ENCODE results near the gene INPP5E.

GRCh38 chr9:136398286-136398685 lies 41.4 kb downstream of the INPP5E start:
- TF ChIP-seq, protein P1, sequence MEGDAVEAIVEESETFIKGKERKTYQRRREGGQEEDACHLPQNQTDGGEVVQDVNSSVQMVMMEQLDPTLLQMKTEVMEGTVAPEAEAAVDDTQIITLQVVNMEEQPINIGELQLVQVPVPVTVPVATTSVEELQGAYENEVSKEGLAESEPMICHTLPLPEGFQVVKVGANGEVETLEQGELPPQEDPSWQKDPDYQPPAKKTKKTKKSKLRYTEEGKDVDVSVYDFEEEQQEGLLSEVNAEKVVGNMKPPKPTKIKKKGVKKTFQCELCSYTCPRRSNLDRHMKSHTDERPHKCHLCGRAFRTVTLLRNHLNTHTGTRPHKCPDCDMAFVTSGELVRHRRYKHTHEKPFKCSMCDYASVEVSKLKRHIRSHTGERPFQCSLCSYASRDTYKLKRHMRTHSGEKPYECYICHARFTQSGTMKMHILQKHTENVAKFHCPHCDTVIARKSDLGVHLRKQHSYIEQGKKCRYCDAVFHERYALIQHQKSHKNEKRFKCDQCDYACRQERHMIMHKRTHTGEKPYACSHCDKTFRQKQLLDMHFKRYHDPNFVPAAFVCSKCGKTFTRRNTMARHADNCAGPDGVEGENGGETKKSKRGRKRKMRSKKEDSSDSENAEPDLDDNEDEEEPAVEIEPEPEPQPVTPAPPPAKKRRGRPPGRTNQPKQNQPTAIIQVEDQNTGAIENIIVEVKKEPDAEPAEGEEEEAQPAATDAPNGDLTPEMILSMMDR (IDR thresholded peaks at IDR 0.05): no peak
- TF ChIP-seq EZH2 (IDR thresholded peaks at IDR 0.05; ENCODE audit: borderline replicate concordance, insufficient read depth, low read depth, low read length, poor library complexity, severe bottlenecking): no peak
